Right ventricle myocardium superior (tissue), 1 donor: ENCODE results near the gene GRK4. TPM values are rescaled to one million over a fixed set of nuclear protein-coding genes. Genes with fewer than 3 reads are reported as not detected.
"Not testable (repeated sequence)": the region's sequence is repeated elsewhere in the genome, so short reads cannot be mapped to it uniquely, and the experiment has no call there.

ENCODE experiments used
- ATAC-seq: fragments of 200-7000 bp; cut with Tn5 transposase; one replicate; pipeline ENCODE4 v1.9.1; 2020; ENCODE audit warnings: mild to moderate bottlenecking; ENCODE audit not compliant: poor library complexity
- DNase-seq: peaks from one replicate; pipeline ENCODE4 v3.0.0-alpha.2; 2020
- intact Hi-C: fragments of 100-400 bp; cut with DNase I; formaldehyde crosslinking; loops from one replicate; pipeline ENCODE4 v1.11.2; 2022
- long read RNA-seq: library from polyadenylated mRNA; unstranded; transcript quantifications from one replicate; pipeline ENCODE4 v2.0.0, GENCODE V29; 2021
- total RNA-seq: library from RNA; stranded (reverse); fragmentation: NEBNext Ultra II Directional; extraction: Animal tissue kit (Norgen Biotek cat#: 25700); gene quantifications from one replicate; pipeline ENCODE4 v1.2.1, GENCODE V29; 2021
- donor health status: DM: no; HTN: yes; CAD: no; lungs with severe emphysema.

GRK4 gene
- total RNA-seq = 8.8 TPM
- long read RNA-seq, transcript GRK4-204 (2 exons, 2,136 nt) = major isoform, 9 of 19 reads
- long read RNA-seq, partial matches to known transcripts = 1 of 19 reads
- long read RNA-seq, other reads (novel, unspliced or antisense) = 9 of 19 reads

DNA sequence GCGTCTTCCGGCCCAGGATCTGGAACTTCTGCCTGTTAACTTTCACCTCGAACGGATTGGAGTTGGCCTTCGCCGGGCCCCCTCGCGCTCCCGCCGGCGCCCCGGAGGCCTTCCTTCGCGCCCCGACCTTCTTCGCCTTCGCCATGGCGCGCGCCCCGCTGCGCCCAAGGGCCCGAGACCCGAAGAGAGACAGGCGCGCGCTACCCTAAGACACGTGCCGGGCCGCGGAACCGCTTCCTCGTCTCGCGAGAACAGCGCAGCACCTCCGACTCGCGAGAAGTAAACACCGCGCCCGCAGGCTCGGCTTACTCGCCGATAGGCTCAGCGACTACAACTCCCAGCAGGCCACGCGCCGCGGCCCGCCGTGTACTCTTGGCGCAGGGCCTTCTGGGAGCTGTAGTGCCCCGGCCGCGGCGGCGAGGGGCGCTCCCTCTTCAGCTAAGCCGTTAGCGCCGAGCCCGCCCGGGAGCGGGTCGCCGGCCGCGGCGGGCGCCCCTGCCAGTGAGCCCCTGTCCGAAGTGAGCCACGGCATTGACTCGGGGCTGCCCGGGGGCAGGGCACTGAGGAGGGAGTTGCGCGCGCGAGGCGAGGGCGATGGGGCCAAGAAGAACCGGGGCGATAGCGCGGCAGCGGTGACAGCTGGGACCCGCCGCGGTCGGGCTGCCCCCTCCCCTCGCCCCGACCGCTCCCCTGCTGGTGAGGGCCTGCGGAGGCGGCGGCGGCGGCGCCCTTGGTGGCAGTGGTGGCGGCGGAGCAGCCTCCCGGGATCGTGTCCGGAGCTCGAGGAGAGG, at the start of gene GRK4, which contains the start of gene NOP14:
GRK4 (plus strand) TSS at position 397 of the 791 bp plus-strand sequence. CDS start 500 bp downstream, outside the sequence.
NOP14 (minus strand) TSS at position 232 of the 791 bp plus-strand sequence; CDS start at position 145, 87 bp downstream.
- peak; percentile 99 for DNase-seq
- ATAC-seq = peak; percentile 98
- intact Hi-C loops = no loop called here

DNA sequence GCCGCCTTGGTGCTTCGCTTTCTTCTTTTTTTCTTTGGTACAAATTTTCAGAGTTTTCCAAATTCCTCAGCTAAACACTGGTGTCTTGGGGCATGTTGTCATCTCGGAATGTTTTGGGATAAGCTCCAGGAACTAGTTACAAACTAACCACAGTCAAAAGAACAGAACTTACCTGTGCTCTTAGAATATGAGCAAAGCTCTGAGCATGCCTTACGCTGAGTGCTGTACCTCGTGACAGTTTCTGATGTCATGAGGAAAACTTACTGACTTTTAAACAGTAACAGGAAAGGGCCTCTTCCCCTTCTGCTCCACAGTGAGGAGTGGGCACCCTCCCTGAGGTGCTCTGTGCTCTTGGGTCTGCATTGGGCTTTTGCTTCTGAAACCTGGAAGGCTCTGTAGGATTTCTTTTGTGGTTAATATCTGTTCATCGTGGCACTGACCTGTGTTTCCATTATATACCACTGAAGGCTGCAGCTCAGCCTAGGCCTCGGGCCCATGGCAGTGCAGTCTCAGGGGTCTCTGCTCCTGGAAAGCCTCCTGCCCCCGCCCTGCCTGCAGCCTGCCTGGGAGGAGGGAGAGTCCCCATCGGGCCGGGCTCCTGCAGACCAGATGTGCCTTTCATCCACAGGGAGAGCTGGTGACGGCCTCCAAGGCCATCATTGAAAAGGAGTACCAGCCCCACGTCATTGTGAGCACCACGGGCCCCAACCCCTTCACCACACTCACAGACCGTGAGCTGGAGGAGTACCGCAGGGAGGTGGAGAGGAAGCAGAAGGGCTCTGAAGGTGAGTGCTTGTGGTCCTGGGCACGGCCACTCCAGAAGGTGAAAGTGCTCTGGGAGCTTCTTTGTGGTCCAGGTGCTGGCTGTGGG, 48.9 kb upstream of the GRK4 start:
- ATAC-seq = no peak
- DNase-seq = no peak
- intact Hi-C loops = no loop called here

DNA sequence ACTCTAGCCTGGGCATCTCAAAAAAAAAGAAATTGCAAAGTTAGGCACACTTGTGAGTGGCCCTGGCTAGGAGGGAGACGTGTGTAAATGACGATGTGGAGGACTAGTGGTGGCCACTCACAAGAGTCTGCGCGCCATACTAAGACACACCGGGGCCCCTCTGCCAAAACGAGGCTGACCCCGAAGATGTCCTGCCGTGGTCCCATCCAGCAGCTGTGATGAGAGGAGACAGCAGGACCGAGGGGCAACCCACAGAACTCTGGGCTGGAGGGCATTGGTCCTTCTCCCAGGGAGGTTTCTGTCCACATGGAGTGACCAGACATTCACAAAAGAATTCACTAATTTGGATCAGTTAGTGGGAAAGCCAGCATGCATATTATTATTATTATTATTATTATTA, 47.6 kb upstream of the GRK4 start:
- no peak for DNase-seq
- intact Hi-C loops = no loop called here
- ATAC-seq = no peak

DNA sequence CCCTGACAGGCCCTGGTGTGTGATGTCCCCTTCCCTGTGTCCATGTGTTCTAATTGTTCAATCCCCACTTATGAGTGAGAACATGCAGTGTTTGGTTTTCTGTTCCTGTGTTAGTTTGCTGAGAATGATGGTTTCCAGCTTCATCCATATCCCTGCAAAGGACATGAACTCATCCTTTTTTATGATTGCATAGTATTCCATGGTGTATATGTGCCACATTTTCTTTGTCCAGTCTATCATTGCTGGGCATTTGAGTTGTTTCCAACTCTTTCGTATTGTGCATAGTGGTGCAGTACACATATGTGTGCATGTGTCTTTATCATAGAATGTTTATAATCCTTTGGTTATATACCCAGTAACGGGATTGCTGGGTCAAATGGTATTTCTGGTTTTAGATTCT, 46.7 kb upstream of the GRK4 start:
- ATAC-seq, intact Hi-C loops: not testable (repeated sequence)

GRCh38 chr4:2918300-2918699, 45.1 kb upstream of the GRK4 start:
- intact Hi-C loops, DNase-seq, ATAC-seq: not testable (repeated sequence)

More for the DNA sequence above, 46.7 kb upstream of the GRK4 start:
- not testable (repeated sequence) for DNase-seq

- ATAC-seq, intact Hi-C loops, DNase-seq: not testable (repeated sequence)
Observed at GRCh38 chr4:2918714-2919113, 44.7 kb upstream of the GRK4 start.

GRCh38 chr4:2922453-2923101, 40.8 kb upstream of the GRK4 start:
- DNase-seq, ATAC-seq: not testable (repeated sequence)

GRCh38 chr4:2923141-2923551, 40.2 kb upstream of the GRK4 start:
- intact Hi-C loops = no loop called here
- DNase-seq = no peak
- ATAC-seq = no peak

More at GRCh38 chr4:2922453-2923101, 40.8 kb upstream of the GRK4 start:
- intact Hi-C loops = not testable (repeated sequence)

DNA sequence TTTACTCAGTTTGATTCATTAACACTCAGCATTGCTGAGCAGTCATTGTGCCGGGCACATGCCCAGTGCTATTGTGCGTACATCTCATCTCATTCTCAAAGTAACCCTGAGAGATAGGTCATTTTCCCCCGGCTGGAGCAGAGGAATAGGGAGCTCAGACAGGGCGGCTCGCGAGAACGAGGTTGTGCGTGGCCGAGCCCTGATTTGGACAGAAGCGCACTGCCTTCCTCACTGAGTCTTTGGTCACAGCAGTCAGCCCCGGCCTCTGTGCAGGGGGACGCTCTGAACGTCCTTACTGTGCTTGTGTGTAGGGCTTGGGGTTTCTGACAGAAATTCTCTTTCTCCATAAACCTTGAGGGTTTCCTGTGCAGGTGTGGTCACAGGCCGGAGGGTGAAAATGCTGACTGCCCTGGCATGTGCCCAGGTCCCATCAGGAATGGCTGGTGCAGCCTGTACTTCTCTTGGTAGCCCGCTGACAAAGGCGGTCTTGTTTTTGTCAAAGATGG, 39.6 kb upstream of the GRK4 start:
- no peak for DNase-seq
- intact Hi-C loops = no loop called here
- no peak for ATAC-seq

DNA sequence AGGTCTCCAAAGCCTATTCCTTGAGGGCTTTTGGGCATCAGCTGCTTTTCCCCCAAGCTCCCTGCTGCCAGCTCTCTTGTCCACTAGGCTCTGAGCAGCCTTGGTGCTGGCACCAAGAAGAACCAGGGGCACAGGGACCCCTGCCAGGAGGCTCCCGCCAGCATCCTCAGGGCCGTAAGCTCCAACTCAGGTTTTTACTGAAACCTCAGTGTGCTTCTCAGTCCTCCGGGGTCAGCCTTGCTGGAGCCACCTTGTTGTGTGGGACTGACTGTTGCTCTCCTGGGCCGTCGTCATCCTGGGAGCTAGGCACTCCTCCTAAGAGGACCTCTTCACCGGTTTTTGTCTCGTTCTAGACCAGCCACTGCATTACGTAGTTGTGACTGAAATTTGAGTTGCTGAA, 39.1 kb upstream of the GRK4 start:
- peak; percentile 12 for DNase-seq
- intact Hi-C loops = no loop called here
- peak; percentile 13 for ATAC-seq

- ATAC-seq (no peak), DNase-seq (peak; percentile 23)
- intact Hi-C loops = no loop called here
Observed at GRCh38 chr4:2924765-2925301, 38.5 kb upstream of the GRK4 start.

GRCh38 chr4:2925496-2925895, 37.9 kb upstream of the GRK4 start:
- DNase-seq (no peak), ATAC-seq (no peak)
- intact Hi-C loops = no loop called here

- intact Hi-C loops = no loop called here
- peak; percentile 35 for DNase-seq
- ATAC-seq = no peak
Observed at GRCh38 chr4:2925931-2926860, 37.2 kb upstream of the GRK4 start.

- ATAC-seq (no peak), DNase-seq (no peak)
- intact Hi-C loops = no loop called here
Observed at GRCh38 chr4:2927016-2927695, 36.2 kb upstream of the GRK4 start.

GRCh38 chr4:2927696-2928075, 35.7 kb upstream of the GRK4 start:
- ATAC-seq = no peak
- no peak for DNase-seq
- intact Hi-C loops = no loop called here

DNA sequence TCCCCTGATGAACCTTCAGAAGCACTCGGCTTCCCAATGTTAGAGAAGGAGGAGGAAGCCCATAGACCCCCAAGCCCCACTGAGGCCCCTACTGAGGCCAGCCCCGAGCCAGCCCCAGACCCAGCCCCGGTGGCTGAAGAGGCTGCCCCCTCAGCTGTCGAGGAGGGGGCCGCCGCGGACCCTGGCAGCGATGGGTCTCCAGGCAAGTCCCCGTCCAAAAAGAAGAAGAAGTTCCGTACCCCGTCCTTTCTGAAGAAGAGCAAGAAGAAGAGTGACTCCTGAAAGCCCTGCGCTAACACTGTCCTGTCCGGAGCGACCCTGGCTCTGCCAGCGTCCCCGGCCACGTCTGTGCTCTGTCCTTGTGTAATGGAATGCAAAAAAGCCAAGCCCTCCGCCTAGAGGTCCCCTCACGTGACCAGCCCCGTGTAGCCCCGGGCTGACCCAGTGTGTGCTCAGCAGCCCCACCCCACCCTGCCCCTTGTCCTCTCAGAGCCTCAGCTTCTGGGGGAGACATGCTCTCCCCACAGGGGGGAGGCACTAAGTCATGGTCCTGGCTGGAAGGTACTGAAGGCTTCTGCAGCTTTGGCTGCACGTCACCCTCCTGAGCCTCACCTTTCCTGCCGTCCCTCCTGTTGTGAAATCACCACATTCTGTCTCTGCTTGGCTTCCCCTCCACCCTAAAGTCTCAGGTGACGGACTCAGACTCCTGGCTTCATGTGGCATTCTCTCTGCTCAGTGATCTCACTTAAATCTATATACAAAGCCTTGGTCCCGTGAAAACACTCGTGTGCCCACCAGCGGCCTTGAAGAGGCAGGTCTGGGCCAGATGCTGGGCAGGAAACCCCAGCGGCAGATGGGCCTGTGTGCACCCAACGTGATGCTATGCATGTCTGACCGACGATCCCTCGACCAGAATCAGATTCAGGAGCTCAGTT, 34.9 kb upstream of the GRK4 start:
- DNase-seq (no peak), ATAC-seq (no peak)
- intact Hi-C loops = no loop called here
